RWPE2 (cell line): ENCODE results near the gene NCS1.

Experiments
- ATAC-seq: fragments of 200-7000 bp; cut with Tn5 transposase; 3 replicates; pipeline ENCODE4 v1.9.1; 2021; ENCODE audit warnings: low read depth
- DNase-seq: peaks from one replicate; pipeline ENCODE4 v3.0.0-alpha.2; 2020; ENCODE audit warnings: low spot score
- H3K27ac ChIP-seq: fragments of 450-650 bp; 2 replicates; pipeline ENCODE4 v1.5.1; 2017; ENCODE audit warnings: mild to moderate bottlenecking; ENCODE audit not compliant: poor library complexity, severe bottlenecking
- H3K27me3 ChIP-seq: fragments of 250-450 bp; sonication (Bioruptor Pico); 2 replicates; pipeline ENCODE4 v1.5.1; 2021; ENCODE audit warnings: mild to moderate bottlenecking, moderate library complexity; ENCODE audit not compliant: insufficient read depth, poor library complexity, severe bottlenecking
- H3K36me3 ChIP-seq: fragments of 250-450 bp; sonication (Bioruptor Pico); 2 replicates; pipeline ENCODE4 v1.5.1; 2020; ENCODE audit warnings: low read depth, mild to moderate bottlenecking, moderate library complexity
- H3K4me1 ChIP-seq: fragments of 250-450 bp; sonication (Bioruptor Pico); 2 replicates; pipeline ENCODE4 v1.5.1; 2021; ENCODE audit warnings: mild to moderate bottlenecking, moderate library complexity; ENCODE audit not compliant: insufficient read depth, poor library complexity, severe bottlenecking
- H3K4me3 ChIP-seq: fragments of 250-450 bp; sonication (Bioruptor Pico); 2 replicates; pipeline ENCODE4 v1.5.1; 2021; ENCODE audit warnings: mild to moderate bottlenecking, moderate library complexity; ENCODE audit not compliant: severe bottlenecking
- H3K9me3 ChIP-seq: fragments of 250-450 bp; sonication (Bioruptor Pico); 2 replicates; pipeline ENCODE4 v1.5.1; 2021; ENCODE audit warnings: mild to moderate bottlenecking, moderate library complexity; ENCODE audit not compliant: severe bottlenecking
- CTCF ChIP-seq: fragments of 450-650 bp; IDR thresholded peaks from one replicate; pipeline ENCODE4 v1.5.1; 2017; ENCODE audit warnings: mild to moderate bottlenecking, moderate library complexity; ENCODE audit not compliant: poor library complexity, severe bottlenecking

NCS1 gene

GRCh38 chr9:130191068-130191748 lies 19.0 kb downstream of the NCS1 start:
- DNase-seq (no peak), ATAC-seq (no peak)
- no peak overlapping the region for H3K27ac ChIP-seq
- no peaks in the 10 kb centered on the region for H3K27me3 ChIP-seq
- no peak overlapping the region for H3K4me3 ChIP-seq
- TF ChIP-seq CTCF = no peak
- H3K4me1 ChIP-seq = peaks cover 11% of the 10 kb centered on the region
- no peaks in the 10 kb centered on the region for H3K36me3 ChIP-seq
- no peaks in the 10 kb centered on the region for H3K9me3 ChIP-seq

- Histone ChIP-seq H3K27me3 (no peaks in the 10 kb centered on the region), H3K4me1 (peaks cover 11% of the 10 kb centered on the region), H3K4me3 (no peak overlapping the region), H3K36me3 (no peaks in the 10 kb centered on the region), H3K9me3 (no peaks in the 10 kb centered on the region), H3K27ac (no peak overlapping the region)
- ATAC-seq (no peak), DNase-seq (no peak)
- TF ChIP-seq CTCF = no peak
Measured at GRCh38 chr9:130191749-130192120, 19.5 kb downstream of the NCS1 start.

GRCh38 chr9:130192382-130192999 lies 20.3 kb downstream of the NCS1 start:
- Histone ChIP-seq H3K4me3 (no peak overlapping the region), H3K27ac (no peak overlapping the region), H3K9me3 (no peaks in the 10 kb centered on the region), H3K4me1 (peaks cover 10% of the 10 kb centered on the region), H3K27me3 (no peaks in the 10 kb centered on the region), H3K36me3 (no peaks in the 10 kb centered on the region)
- DNase-seq (no peak), ATAC-seq (no peak)
- no peak for TF ChIP-seq CTCF

GRCh38 chr9:130193103-130193502 lies 20.9 kb downstream of the NCS1 start:
- H3K27ac ChIP-seq = no peak overlapping the region
- no peaks in the 10 kb centered on the region for H3K9me3 ChIP-seq
- no peaks in the 10 kb centered on the region for H3K36me3 ChIP-seq
- peaks cover 8% of the 10 kb centered on the region for H3K4me1 ChIP-seq
- DNase-seq (no peak), ATAC-seq (no peak)
- H3K4me3 ChIP-seq = no peak overlapping the region
- H3K27me3 ChIP-seq = no peaks in the 10 kb centered on the region
- TF ChIP-seq CTCF = no peak
